A549 (cell line): Measurements from ENCODE around the gene DCAF7. TPM values are rescaled to one million over a fixed set of nuclear protein-coding genes. Genes with fewer than 3 reads are reported as not detected.

Experiments
- ATAC-seq, 2 experiments: fragments of 200-7000 bp in 1 of 2; fragments of >200 bp in 1 of 2; cut with Nextera tagmentation in 1 of 2; cut with Tn5 transposase in 1 of 2; 3 replicates each; pipeline versions ENCODE4 v1.8.0 to v1.9.1; 2018 to 2020; ENCODE audit warnings: mild to moderate bottlenecking in 1 of 2, moderate library complexity in 1 of 2
- CTCF ChIA-PET: fragments of 300-600 bp; sonication (Branson Sonifier 250); formaldehyde crosslinking; extraction: SDS; loops from one replicate; lab custom pipeline; 2021; ENCODE audit warnings: antibody characterized with exemption, inconsistent platforms; lab: Yijun Ruan, JAX
- POLR2A ChIA-PET: fragments of 350-600 bp; formaldehyde crosslinking; extraction: SDS; loops from one replicate; lab custom pipeline; 2021; ENCODE audit warnings: antibody characterized with exemption, inconsistent platforms; lab: Yijun Ruan, JAX
- DNase-seq, 2 experiments: peaks; one replicate each; pipeline versions ENCODE4 v3.0.0 to v3.0.0-alpha.2; 2011 to 2016; ENCODE audit warnings: low read depth in 1 of 2, low spot score in 1 of 2
- FAIRE-seq: peaks from 2 replicates; lab custom pipeline; 2011; peaks lifted over from hg19 to GRCh38; lab: Jason Lieb, UNC
- H3K27ac ChIP-seq, 2 experiments: fragments of >200 bp; sonication (Bioruptor Twin); formaldehyde crosslinking; 3 replicates each; pipeline ENCODE4 v1.5.1; 2016 to 2017
- H3K4me1 ChIP-seq: fragments of >200 bp; sonication (Bioruptor Twin); formaldehyde crosslinking; 3 replicates; pipeline ENCODE4 v1.6.1; 2016
- H3K4me2 ChIP-seq: fragments of >200 bp; sonication (Bioruptor Twin); formaldehyde crosslinking; 3 replicates; pipeline ENCODE4 v1.6.1; 2016
- H3K4me3 ChIP-seq: fragments of >200 bp; sonication (Bioruptor Twin); formaldehyde crosslinking; 3 replicates; pipeline ENCODE4 v1.5.1; 2016
- H3K9me3 ChIP-seq: fragments of >200 bp; sonication (Bioruptor Twin); formaldehyde crosslinking; 3 replicates; pipeline ENCODE4 v1.6.1; 2016
- CBX2 ChIP-seq: fragments of 200-600 bp; sonication (generic); IDR thresholded peaks from 2 replicates; pipeline ENCODE4 v1.6.1; 2016; ENCODE audit warnings: low read depth, mild to moderate bottlenecking, borderline replicate concordance
- CHD4 ChIP-seq: fragments of 200-600 bp; sonication (generic); IDR thresholded peaks from 2 replicates; pipeline ENCODE4 v1.6.1; 2016; ENCODE audit warnings: antibody characterized with exemption, mild to moderate bottlenecking, borderline replicate concordance
- EHF ChIP-seq: fragments of 250-450 bp; sonication (Bioruptor Pico); IDR thresholded peaks from 2 replicates; pipeline ENCODE4 v1.5.0; 2020; ENCODE audit warnings: mild to moderate bottlenecking
- EP300 ChIP-seq, 2 experiments: fragments of >200 bp; sonication (Bioruptor Twin); formaldehyde crosslinking; IDR thresholded peaks; 2 replicates in 1 of 2; 3 replicates in 1 of 2; pipeline ENCODE4 v1.6.1; 2016 to 2017
- ESRRA ChIP-seq: fragments of 150-350 bp; IDR thresholded peaks from 2 replicates; pipeline ENCODE4 v1.6.1; 2014; ENCODE audit warnings: mild to moderate bottlenecking, low read length, borderline replicate concordance
- FOSB ChIP-seq: fragments of 250-450 bp; sonication (Bioruptor Pico); IDR thresholded peaks from 2 replicates; pipeline ENCODE4 v1.5.0; 2020; ENCODE audit warnings: mild to moderate bottlenecking, moderate library complexity
- FOXS1 ChIP-seq: fragments of 250-450 bp; sonication (Bioruptor Pico); IDR thresholded peaks from 2 replicates; pipeline ENCODE4 v1.5.0; 2020; ENCODE audit warnings: mild to moderate bottlenecking, moderate library complexity
- GATA3 ChIP-seq: IDR thresholded peaks from 2 replicates; pipeline ENCODE4 v1.6.1; 2012; ENCODE audit warnings: borderline replicate concordance
- HDAC2 ChIP-seq: fragments of 200-600 bp; sonication (generic); IDR thresholded peaks from 2 replicates; pipeline ENCODE4 v1.6.1; 2016
- HEYL ChIP-seq: fragments of 250-450 bp; sonication (Bioruptor Pico); IDR thresholded peaks from 2 replicates; pipeline ENCODE4 v1.8.0; 2021; ENCODE audit warnings: mild to moderate bottlenecking, moderate library complexity
- HOXA7 ChIP-seq: fragments of 250-450 bp; sonication (Bioruptor Pico); IDR thresholded peaks from 2 replicates; pipeline ENCODE4 v1.5.0; 2020; ENCODE audit warnings: mild to moderate bottlenecking, moderate library complexity
- JUNB ChIP-seq: fragments of >200 bp; sonication (Bioruptor Twin); formaldehyde crosslinking; IDR thresholded peaks from 2 replicates; pipeline ENCODE4 v1.6.1; 2016
- MAZ ChIP-seq: fragments of 150-350 bp; IDR thresholded peaks from 2 replicates; pipeline ENCODE4 v1.6.1; 2014; ENCODE audit warnings: antibody characterized with exemption, low read depth, low read length, borderline replicate concordance
- MYC ChIP-seq: IDR thresholded peaks from 2 replicates; pipeline ENCODE4 v1.6.1; 2012; ENCODE audit warnings: mild to moderate bottlenecking, inconsistent platforms, low read length, improper control_type of control experiment, borderline replicate concordance
- NPAS2 ChIP-seq: fragments of 250-450 bp; sonication (Bioruptor Pico); IDR thresholded peaks from 2 replicates; pipeline ENCODE4 v1.8.0; 2022; ENCODE audit warnings: mild to moderate bottlenecking, moderate library complexity, borderline replicate concordance
- PHF8 ChIP-seq: fragments of 200-600 bp; sonication (generic); IDR thresholded peaks from 2 replicates; pipeline ENCODE4 v1.6.1; 2016; ENCODE audit warnings: low read depth, mild to moderate bottlenecking, antibody characterized with exemption, moderate library complexity, borderline replicate concordance
- POLR2A ChIP-seq: IDR thresholded peaks from 2 replicates; pipeline ENCODE4 v1.6.1; 2012; ENCODE audit warnings: mild to moderate bottlenecking, low read length
- POLR2AphosphoS2 ChIP-seq: conservative IDR thresholded peaks from 2 replicates; pipeline ENCODE4 v1.6.1; 2012; ENCODE audit warnings: low read length, improper control_type of control experiment, inconsistent platforms
- RARB ChIP-seq: fragments of 250-450 bp; sonication (Bioruptor Pico); IDR thresholded peaks from 2 replicates; pipeline ENCODE4 v1.8.0; 2021; ENCODE audit warnings: mild to moderate bottlenecking, moderate library complexity
- RFX5 ChIP-seq: fragments of 450-650 bp; IDR thresholded peaks from 2 replicates; pipeline ENCODE4 v1.7.1; 2014; ENCODE audit warnings: antibody characterized with exemption, mild to moderate bottlenecking, moderate library complexity
- RNF2 ChIP-seq: fragments of 200-600 bp; sonication (generic); IDR thresholded peaks from 2 replicates; pipeline ENCODE4 v1.6.1; 2016; ENCODE audit warnings: low read depth, mild to moderate bottlenecking, antibody characterized with exemption, moderate library complexity, borderline replicate concordance
- SREBF2 ChIP-seq: fragments of 450-650 bp; IDR thresholded peaks from 2 replicates; pipeline ENCODE4 v1.6.1; 2014; ENCODE audit warnings: mild to moderate bottlenecking, moderate library complexity
- TP53 ChIP-seq: fragments of 250-450 bp; sonication (Bioruptor Pico); IDR thresholded peaks from 2 replicates; pipeline ENCODE4 v1.5.0; 2021; ENCODE audit warnings: mild to moderate bottlenecking, moderate library complexity
- ZC3H11A ChIP-seq: fragments of 450-650 bp; IDR thresholded peaks from 2 replicates; pipeline ENCODE4 v1.6.1; 2014; ENCODE audit warnings: antibody characterized with exemption, mild to moderate bottlenecking
- ZNF302 ChIP-seq: fragments of 250-450 bp; sonication (Bioruptor Pico); IDR thresholded peaks from 2 replicates; pipeline ENCODE4 v1.9.0; 2021; ENCODE audit warnings: inconsistent platforms, mild to moderate bottlenecking, moderate library complexity
- WGBS: methylation state at CpG from one replicate; pipeline ENCODE4 v1.1.6; 2017; ENCODE audit errors: missing lambda C conversion rate; 5-methylcytosine and 5-hydroxymethylcytosine counted together
- polyA plus RNA-seq, 4 experiments: library from polyadenylated mRNA; depleted of rRNA in 3 of 4; stranded (reverse); fragments of >200 nt; fragmentation: RNase III in 1 of 4; extraction: RNeasy Plus Mini Kit Qiagen cat#74134 plus additional on column Dnase treatment in 1 of 4; gene quantifications; 2 replicates in 3 of 4; 3 replicates in 1 of 4; pipeline ENCODE4 v1.2.3, GENCODE V29; 2011 to 2017
- TF ChIP-seq, protein P1 (sequence below): IDR thresholded peaks from 2 replicates; pipeline ENCODE4 v1.6.1; 2012
- TF ChIP-seq, protein P2 (sequence below): fragments of >200 bp; sonication (Bioruptor Twin); formaldehyde crosslinking; IDR thresholded peaks from 2 replicates; pipeline ENCODE4 v1.6.1; 2016
- TF ChIP-seq, protein P3 (sequence below): fragments of >200 bp; sonication (Bioruptor Twin); formaldehyde crosslinking; IDR thresholded peaks from 3 replicates; pipeline ENCODE4 v1.5.1; 2016

DCAF7 gene
- polyA plus RNA-seq, 2 of the 4 experiments (the other 2 are of a cell fraction): 37.9 to 51.4 TPM

DNA sequence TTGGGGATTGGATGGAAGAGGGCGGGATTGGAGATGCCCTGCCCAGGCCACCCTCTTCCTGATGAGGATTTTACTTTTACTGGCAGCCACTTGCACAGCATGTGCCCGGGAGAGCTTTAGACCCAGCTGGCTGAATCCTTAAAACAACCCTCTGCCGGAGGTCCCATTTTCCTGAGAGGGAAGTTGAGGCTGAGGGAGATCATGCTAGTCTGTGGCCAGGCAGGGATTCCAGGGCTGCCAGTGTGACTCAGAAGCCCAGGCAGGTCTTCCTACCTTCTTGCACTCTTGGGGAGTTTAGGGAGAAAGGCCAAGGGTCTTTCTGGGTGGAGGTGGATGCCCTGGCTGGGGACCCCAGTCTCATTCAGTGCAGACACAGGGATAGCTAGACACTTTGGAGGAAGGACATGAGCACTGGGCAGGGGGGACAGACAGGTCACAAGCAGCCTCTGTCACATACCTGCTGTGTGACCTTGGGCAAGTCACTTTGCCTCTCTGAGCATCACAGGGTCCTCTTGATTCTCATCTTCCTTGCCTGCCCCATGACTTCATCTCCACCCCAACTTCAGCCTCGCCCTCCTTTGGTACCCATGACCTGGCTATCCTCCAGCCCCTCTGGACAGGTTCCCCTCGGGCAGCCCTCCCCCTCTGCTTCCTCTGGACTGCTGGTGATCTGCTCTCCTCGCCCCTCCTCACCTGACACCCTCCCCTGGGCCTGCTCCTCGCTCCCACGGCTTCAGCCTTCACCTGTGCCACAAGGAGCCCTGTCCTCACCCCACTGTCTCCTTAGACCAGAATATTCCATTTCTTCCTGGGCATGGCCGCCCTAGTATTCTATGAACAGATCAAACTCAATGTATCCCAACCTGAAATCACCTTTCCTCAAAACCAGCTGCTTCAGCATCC is 11.3 kb upstream of the DCAF7 start:
- no peaks in the 10 kb centered on the region for H3K4me1 ChIP-seq
- H3K27ac ChIP-seq: no peak overlapping the region
- H3K4me3 ChIP-seq: no peak overlapping the region
- no peak for FAIRE-seq
- no peak for TF ChIP-seq CHD4
- no peak for TF ChIP-seq HOXA7 (CRISPR knock-in tag)
- TF ChIP-seq GATA3: no peak
- TF ChIP-seq, protein P1, sequence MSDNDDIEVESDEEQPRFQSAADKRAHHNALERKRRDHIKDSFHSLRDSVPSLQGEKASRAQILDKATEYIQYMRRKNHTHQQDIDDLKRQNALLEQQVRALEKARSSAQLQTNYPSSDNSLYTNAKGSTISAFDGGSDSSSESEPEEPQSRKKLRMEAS: no peak
- no peak for TF ChIP-seq HDAC2
- TF ChIP-seq EP300 (IDR thresholded peaks at IDR 0.05): no peak
- TF ChIP-seq ZNF302 (CRISPR knock-in tag): no peak
- no peak for TF ChIP-seq NPAS2
- no peak for TF ChIP-seq POLR2AphosphoS2
- TF ChIP-seq, protein P2, sequence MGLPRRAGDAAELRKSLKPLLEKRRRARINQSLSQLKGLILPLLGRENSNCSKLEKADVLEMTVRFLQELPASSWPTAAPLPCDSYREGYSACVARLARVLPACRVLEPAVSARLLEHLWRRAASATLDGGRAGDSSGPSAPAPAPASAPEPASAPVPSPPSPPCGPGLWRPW: no peak
- TF ChIP-seq RFX5: no peak
- TF ChIP-seq FOXS1: no peak
- TF ChIP-seq EHF (CRISPR knock-in tag): no peak
- TF ChIP-seq TP53: no peak
- no peak for TF ChIP-seq HEYL (CRISPR knock-in tag)
- no peak for TF ChIP-seq RNF2
- TF ChIP-seq ESRRA: no peak
- no peak for TF ChIP-seq MYC
- TF ChIP-seq FOSB (CRISPR knock-in tag): no peak
- TF ChIP-seq PHF8: no peak
- ATAC-seq: no peak
- 38% methylated on average over 9 of the region's 9 CpGs for WGBS
- POLR2A ChIA-PET: no interaction called here
- no peaks in the 10 kb centered on the region for H3K9me3 ChIP-seq
- CTCF ChIA-PET: no interaction called here
- H3K4me2 ChIP-seq: no peak overlapping the region
- no peak for DNase-seq

DNA sequence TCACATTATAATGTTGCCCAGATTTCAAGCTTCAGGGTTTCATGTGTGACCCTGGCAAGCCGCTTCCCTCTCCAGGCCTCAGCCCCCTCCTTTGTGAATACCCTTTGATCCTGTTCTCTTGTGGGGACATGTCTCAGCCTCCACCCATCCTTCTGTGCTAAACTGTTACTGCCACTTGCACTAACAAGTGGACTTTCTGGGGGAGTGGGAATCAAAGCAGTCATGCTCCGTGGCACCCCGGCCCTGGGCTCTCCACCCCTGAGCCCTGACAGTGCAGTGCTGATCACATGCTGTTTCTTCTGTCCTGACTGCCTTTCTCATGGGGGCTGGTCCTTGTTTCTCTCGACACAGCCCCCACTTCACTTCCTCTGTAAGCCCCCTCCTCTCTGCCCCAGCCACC is 9.7 kb upstream of the DCAF7 start:
- no peak for FAIRE-seq
- 63% methylated on average over 4 of the region's 4 CpGs for WGBS
- Histone ChIP-seq H3K4me2 (no peak overlapping the region), H3K4me1 (no peaks in the 10 kb centered on the region), H3K4me3 (no peak overlapping the region), H3K27ac (no peak overlapping the region), H3K9me3 (no peaks in the 10 kb centered on the region)
- DNase-seq: no peak
- ChIA-PET POLR2A (no interaction called here), CTCF (no interaction called here)
- TF ChIP-seq MAZ (no peak), JUNB (no peak), SREBF2 (no peak), HOXA7 (CRISPR knock-in tag) (no peak), POLR2A (no peak), ZNF302 (CRISPR knock-in tag) (no peak), RNF2 (no peak), RARB (CRISPR knock-in tag) (no peak), FOSB (CRISPR knock-in tag) (no peak), TP53 (no peak), EP300 (IDR thresholded peaks at IDR 0.05) (no peak), CBX2 (no peak), CHD4 (no peak), FOXS1 (no peak), ZC3H11A (no peak)
- TF ChIP-seq, protein P3, sequence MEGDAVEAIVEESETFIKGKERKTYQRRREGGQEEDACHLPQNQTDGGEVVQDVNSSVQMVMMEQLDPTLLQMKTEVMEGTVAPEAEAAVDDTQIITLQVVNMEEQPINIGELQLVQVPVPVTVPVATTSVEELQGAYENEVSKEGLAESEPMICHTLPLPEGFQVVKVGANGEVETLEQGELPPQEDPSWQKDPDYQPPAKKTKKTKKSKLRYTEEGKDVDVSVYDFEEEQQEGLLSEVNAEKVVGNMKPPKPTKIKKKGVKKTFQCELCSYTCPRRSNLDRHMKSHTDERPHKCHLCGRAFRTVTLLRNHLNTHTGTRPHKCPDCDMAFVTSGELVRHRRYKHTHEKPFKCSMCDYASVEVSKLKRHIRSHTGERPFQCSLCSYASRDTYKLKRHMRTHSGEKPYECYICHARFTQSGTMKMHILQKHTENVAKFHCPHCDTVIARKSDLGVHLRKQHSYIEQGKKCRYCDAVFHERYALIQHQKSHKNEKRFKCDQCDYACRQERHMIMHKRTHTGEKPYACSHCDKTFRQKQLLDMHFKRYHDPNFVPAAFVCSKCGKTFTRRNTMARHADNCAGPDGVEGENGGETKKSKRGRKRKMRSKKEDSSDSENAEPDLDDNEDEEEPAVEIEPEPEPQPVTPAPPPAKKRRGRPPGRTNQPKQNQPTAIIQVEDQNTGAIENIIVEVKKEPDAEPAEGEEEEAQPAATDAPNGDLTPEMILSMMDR: no peak
- TF ChIP-seq, protein P1: no peak
- ATAC-seq: no peak
